Trophoblast cell (in vitro differentiated cells and primary cell): ENCODE measurements around the gene AP3D1.

Source experiments
- DNase-seq, 2 donors: peaks; one replicate each; pipeline ENCODE4 v3.0.0-alpha.2; 2016
- H2AFZ ChIP-seq: 2 replicates; pipeline ENCODE4 v1.6.1; 2013; ENCODE audit warnings: low read length, moderate library complexity, mild to moderate bottlenecking; ENCODE audit not compliant: insufficient read depth, poor library complexity
- H2AK5ac ChIP-seq: 2 replicates; pipeline ENCODE4 v1.6.1; 2013; ENCODE audit warnings: mild to moderate bottlenecking, low read length
- H2BK120ac ChIP-seq: 2 replicates; pipeline ENCODE4 v1.6.1; 2013; ENCODE audit warnings: low read length, mild to moderate bottlenecking, moderate library complexity; ENCODE audit not compliant: insufficient read depth, poor library complexity
- H2BK12ac ChIP-seq: 2 replicates; pipeline ENCODE4 v1.6.1; 2013; ENCODE audit warnings: mild to moderate bottlenecking, low read length, moderate library complexity
- H2BK5ac ChIP-seq: 2 replicates; pipeline ENCODE4 v1.6.1; 2013; ENCODE audit warnings: low read length, low read depth, moderate library complexity, mild to moderate bottlenecking; ENCODE audit not compliant: poor library complexity
- H3K14ac ChIP-seq: 2 replicates; pipeline ENCODE4 v1.6.1; 2013; ENCODE audit warnings: mild to moderate bottlenecking, low read length
- H3K18ac ChIP-seq: 2 replicates; pipeline ENCODE4 v1.6.1; 2013; ENCODE audit warnings: mild to moderate bottlenecking, low read length
- H3K23ac ChIP-seq: 2 replicates; pipeline ENCODE4 v1.6.1; 2013; ENCODE audit warnings: low read length
- H3K27ac ChIP-seq: 2 replicates; pipeline ENCODE4 v1.5.1; 2013; ENCODE audit warnings: low read depth, mild to moderate bottlenecking, inconsistent platforms, low read length, moderate library complexity
- H3K27me3 ChIP-seq: 2 replicates; pipeline ENCODE4 v1.6.1; 2013; ENCODE audit warnings: inconsistent platforms, mild to moderate bottlenecking, low read length, moderate library complexity; ENCODE audit not compliant: insufficient read depth
- H3K36me3 ChIP-seq, 2 experiments: 1 replicate in 1 of 2; 2 replicates in 1 of 2; pipeline ENCODE4 v1.6.1; 2013; ENCODE audit warnings: low read length in 2 of 2, mild to moderate bottlenecking in 2 of 2, moderate library complexity in 1 of 2; ENCODE audit not compliant: insufficient read depth in 2 of 2, control insufficient read depth in 1 of 2
- H3K4ac ChIP-seq: 2 replicates; pipeline ENCODE4 v1.6.1; 2013; ENCODE audit warnings: low read depth, mild to moderate bottlenecking, low read length, moderate library complexity
- H3K4me1 ChIP-seq, 2 experiments: 1 replicate in 1 of 2; 2 replicates in 1 of 2; pipeline ENCODE4 v1.6.1; 2013; ENCODE audit warnings: low read length in 2 of 2, mild to moderate bottlenecking in 2 of 2, moderate library complexity in 1 of 2; ENCODE audit not compliant: insufficient read depth in 2 of 2, control insufficient read depth in 1 of 2
- H3K4me2 ChIP-seq: 2 replicates; pipeline ENCODE4 v1.6.1; 2013; ENCODE audit warnings: inconsistent platforms, mild to moderate bottlenecking, low read length, moderate library complexity
- H3K4me3 ChIP-seq: 2 replicates; pipeline ENCODE4 v1.5.1; 2013; ENCODE audit warnings: mild to moderate bottlenecking, low read depth, low read length, inconsistent platforms
- H3K79me1 ChIP-seq: one replicate; pipeline ENCODE4 v1.6.1; 2013; ENCODE audit warnings: low read length
- H3K79me2 ChIP-seq: 2 replicates; pipeline ENCODE4 v1.6.1; 2013; ENCODE audit warnings: low read length, mild to moderate bottlenecking; ENCODE audit not compliant: control insufficient read depth, insufficient read depth, poor library complexity
- H3K9ac ChIP-seq: 2 replicates; pipeline ENCODE4 v1.6.1; 2013; ENCODE audit warnings: mild to moderate bottlenecking, low read length
- H3K9me3 ChIP-seq: 2 replicates; pipeline ENCODE4 v1.6.1; 2013; ENCODE audit warnings: low read depth, mild to moderate bottlenecking, control low read depth, inconsistent platforms, low read length; ENCODE audit not compliant: insufficient read depth
- H4K12ac ChIP-seq: 2 replicates; pipeline ENCODE4 v1.6.1; 2013; ENCODE audit warnings: low read depth, mild to moderate bottlenecking, low read length, moderate library complexity
- H4K8ac ChIP-seq: 2 replicates; pipeline ENCODE4 v1.6.1; 2013; ENCODE audit warnings: low read depth, mild to moderate bottlenecking, low read length, moderate library complexity
- H4K91ac ChIP-seq: one replicate; pipeline ENCODE4 v1.6.1; 2013; ENCODE audit warnings: low read depth, mild to moderate bottlenecking, low read length, moderate library complexity
- WGBS: extraction: QIAGEN DNeasy Blood & Tissue Kit; methylation state at CpG from one replicate; pipeline ENCODE4 v1.1.7; 2013; ENCODE audit warnings: missing lambda C conversion rate; ENCODE audit not compliant: insufficient read length, insufficient coverage; ENCODE audit errors: extremely low coverage; 5-methylcytosine and 5-hydroxymethylcytosine counted together

Gene AP3D1

GRCh38 chr19:2117215-2117960 lies 34.0 kb downstream of the AP3D1 start:
- no peak overlapping the region for H4K12ac ChIP-seq

GRCh38 chr19:2116507-2116906 lies 34.9 kb downstream of the AP3D1 start:
- H4K12ac ChIP-seq = no peak overlapping the region
- H4K8ac ChIP-seq = no peak overlapping the region
- no CpG with 5 or more reads among the region's 25 CpGs for WGBS
- peaks cover 95% of the 10 kb centered on the region in 2 experiments for H3K36me3 ChIP-seq
- H4K91ac ChIP-seq = no peak overlapping the region
- no peak overlapping the region for H3K9ac ChIP-seq
- no peak overlapping the region for H3K18ac ChIP-seq
- no peak overlapping the region for H3K23ac ChIP-seq
- peaks cover 2% of the 10 kb centered on the region for H3K9me3 ChIP-seq
- H3K4me1 ChIP-seq = no peaks in the 10 kb centered on the region
- no peak overlapping the region for H3K14ac ChIP-seq
- no peak overlapping the region for H2AK5ac ChIP-seq
- H3K4ac ChIP-seq = no peak overlapping the region
- H2BK120ac ChIP-seq = no peak overlapping the region
- H3K27ac ChIP-seq = no peak overlapping the region
- no peak overlapping the region for H3K4me2 ChIP-seq
- no peaks in the 10 kb centered on the region for H3K27me3 ChIP-seq
- H2BK12ac ChIP-seq = no peak overlapping the region
- H3K79me2 ChIP-seq = no peaks in the 10 kb centered on the region
- H2BK5ac ChIP-seq = no peak overlapping the region
- no peak for DNase-seq
- no peak overlapping the region for H2AFZ ChIP-seq
- no peak overlapping the region for H3K4me3 ChIP-seq
- H3K79me1 ChIP-seq = no peaks in the 10 kb centered on the region

More at GRCh38 chr19:2117215-2117960, 34.0 kb downstream of the AP3D1 start:
- no peak overlapping the region for H2BK12ac ChIP-seq
- no peak overlapping the region for H2BK120ac ChIP-seq
- no peak overlapping the region for H3K4me3 ChIP-seq
- no peak overlapping the region for H4K91ac ChIP-seq
- WGBS = no CpG with 5 or more reads among the region's 27 CpGs
- no peak overlapping the region for H3K4me2 ChIP-seq
- no peak overlapping the region for H2AFZ ChIP-seq
- no peak overlapping the region for H3K14ac ChIP-seq
- no peaks in the 10 kb centered on the region for H3K4me1 ChIP-seq
- no peak overlapping the region for H2BK5ac ChIP-seq
- no peaks in the 10 kb centered on the region for H3K27me3 ChIP-seq
- no peaks in the 10 kb centered on the region for H3K79me2 ChIP-seq
- no peaks in the 10 kb centered on the region for H3K79me1 ChIP-seq
- H2AK5ac ChIP-seq = no peak overlapping the region
- peaks cover 95% of the 10 kb centered on the region in 2 experiments for H3K36me3 ChIP-seq
- H3K18ac ChIP-seq = no peak overlapping the region
- H3K23ac ChIP-seq = no peak overlapping the region
- H3K27ac ChIP-seq = no peak overlapping the region
- no peak for DNase-seq
- peaks cover 2% of the 10 kb centered on the region for H3K9me3 ChIP-seq
- H4K8ac ChIP-seq = no peak overlapping the region
- no peak overlapping the region for H3K9ac ChIP-seq
- H3K4ac ChIP-seq = no peak overlapping the region

GRCh38 chr19:2115911-2116426 lies 35.4 kb downstream of the AP3D1 start:
- Histone ChIP-seq H3K4ac (no peak overlapping the region), H3K9ac (no peak overlapping the region), H3K18ac (no peak overlapping the region), H3K36me3 (peaks cover 95% of the 10 kb centered on the region in 2 experiments), H4K8ac (no peak overlapping the region), H4K91ac (no peak overlapping the region), H3K4me1 (no peaks in the 10 kb centered on the region), H3K27me3 (no peaks in the 10 kb centered on the region), H2BK120ac (no peak overlapping the region), H3K27ac (no peak overlapping the region), H2AK5ac (no peak overlapping the region), H2BK5ac (no peak overlapping the region), H4K12ac (no peak overlapping the region), H3K4me3 (no peak overlapping the region), H2BK12ac (no peak overlapping the region), H3K79me1 (no peaks in the 10 kb centered on the region), H3K14ac (no peak overlapping the region), H3K79me2 (no peaks in the 10 kb centered on the region), H3K4me2 (no peak overlapping the region), H3K9me3 (no peaks in the 10 kb centered on the region), H2AFZ (no peak overlapping the region), H3K23ac (no peak overlapping the region)
- no peak for DNase-seq
- WGBS = no CpG with 5 or more reads among the region's 24 CpGs

GRCh38 chr19:2115324-2115723 lies 36.0 kb downstream of the AP3D1 start:
- Histone ChIP-seq H3K18ac (no peak overlapping the region), H2AFZ (no peak overlapping the region), H3K23ac (no peak overlapping the region), H3K79me1 (no peaks in the 10 kb centered on the region), H3K9me3 (no peaks in the 10 kb centered on the region), H4K8ac (no peak overlapping the region), H3K36me3 (peaks cover 95% of the 10 kb centered on the region in 2 experiments), H3K9ac (no peak overlapping the region), H4K12ac (no peak overlapping the region), H3K79me2 (no peaks in the 10 kb centered on the region), H3K27me3 (no peaks in the 10 kb centered on the region), H3K4ac (no peak overlapping the region), H3K4me2 (no peak overlapping the region), H2BK120ac (no peak overlapping the region), H3K27ac (no peak overlapping the region), H3K4me1 (no peaks in the 10 kb centered on the region), H4K91ac (no peak overlapping the region), H2AK5ac (no peak overlapping the region), H3K4me3 (no peak overlapping the region), H2BK12ac (no peak overlapping the region), H3K14ac (no peak overlapping the region), H2BK5ac (no peak overlapping the region)
- DNase-seq = no peak
- WGBS = no CpG with 5 or more reads among the region's 25 CpGs
